Measurements from ENCODE around the gene BAIAP2L2.
"Not testable (repeated sequence)": the region's sequence is repeated elsewhere in the genome, so short reads cannot be mapped to it uniquely, and the experiment has no call there.

BAIAP2L2 gene

GRCh38 chr22:38038426-38038825 is 72.1 kb downstream of the BAIAP2L2 start:
- DNase-seq (ENCODE audit: low read depth in 1 of 2, low spot score in 1 of 2) = no peak
- no peak for TF ChIP-seq REST (IDR thresholded peaks at IDR 0.05; ENCODE audit: insufficient replicate concordance, low read depth)
- no peak for TF ChIP-seq SPI1 (IDR thresholded peaks at IDR 0.05; ENCODE audit: borderline replicate concordance, low read depth)
- TF ChIP-seq CTCF (IDR thresholded peaks at IDR 0.05; ENCODE audit: insufficient read depth, low read length) = no peak
- TF ChIP-seq POLR2AphosphoS5 (IDR thresholded peaks at IDR 0.05; ENCODE audit: low read depth) = no peak
- no peak for TF ChIP-seq GABPA (IDR thresholded peaks at IDR 0.05; ENCODE audit: low read depth)
- H3K27me3 ChIP-seq (ENCODE audit: insufficient read depth, poor library complexity, severe bottlenecking) = no peaks in the 10 kb centered on the region
- H3K27ac ChIP-seq (replicated peaks) = no peak overlapping the region
- H3K4me3 ChIP-seq (replicated peaks; ENCODE audit: insufficient read depth, low read length) = no peak overlapping the region

- not testable (repeated sequence) for DNase-seq (ENCODE audit: low read depth in 1 of 2, low spot score in 1 of 2); H3K27me3 ChIP-seq (ENCODE audit: insufficient read depth, poor library complexity, severe bottlenecking); H3K27ac ChIP-seq (replicated peaks); H3K4me3 ChIP-seq (replicated peaks; ENCODE audit: insufficient read depth, low read length)
Measured at GRCh38 chr22:38037367-38038150, 72.9 kb downstream of the BAIAP2L2 start.

GRCh38 chr22:38036392-38037062 is 74.0 kb downstream of the BAIAP2L2 start:
- no peak for DNase-seq (ENCODE audit: low read depth in 1 of 2, low spot score in 1 of 2)
- Histone ChIP-seq H3K27me3 (ENCODE audit: insufficient read depth, poor library complexity, severe bottlenecking) (no peaks in the 10 kb centered on the region), H3K27ac (replicated peaks) (no peak overlapping the region), H3K4me3 (replicated peaks; ENCODE audit: insufficient read depth, low read length) (no peak overlapping the region)
- TF ChIP-seq CTCF (IDR thresholded peaks at IDR 0.05; ENCODE audit: insufficient read depth, low read length) (no peak), POLR2AphosphoS5 (IDR thresholded peaks at IDR 0.05; ENCODE audit: low read depth) (no peak), SPI1 (IDR thresholded peaks at IDR 0.05; ENCODE audit: borderline replicate concordance, low read depth) (no peak), REST (IDR thresholded peaks at IDR 0.05; ENCODE audit: insufficient replicate concordance, low read depth) (no peak), GABPA (IDR thresholded peaks at IDR 0.05; ENCODE audit: low read depth) (no peak)

- no peak for DNase-seq (ENCODE audit: low read depth in 1 of 2, low spot score in 1 of 2)
- Histone ChIP-seq H3K4me3 (replicated peaks; ENCODE audit: insufficient read depth, low read length) (no peak overlapping the region), H3K27ac (replicated peaks) (no peak overlapping the region), H3K27me3 (ENCODE audit: insufficient read depth, poor library complexity, severe bottlenecking) (no peaks in the 10 kb centered on the region)
- TF ChIP-seq SPI1 (IDR thresholded peaks at IDR 0.05; ENCODE audit: borderline replicate concordance, low read depth) = no peak
Measured at GRCh38 chr22:38035530-38035885, 75.0 kb downstream of the BAIAP2L2 start.

All from HL-60 (cell line).